HG03378 (cell line): Measurements from ENCODE around the gene FES.
"Not testable (repeated sequence)": the region's sequence is repeated elsewhere in the genome, so short reads cannot be mapped to it uniquely, and the experiment has no call there.

Experiments used
- ATAC-seq: cut with Tn5 transposase; IDR thresholded peaks from one replicate; pipeline ENCODE4 v1.9.1; 2021; ENCODE audit warnings: mild to moderate bottlenecking, moderate library complexity; ENCODE audit not compliant: unreplicated experiment

Gene FES

DNA sequence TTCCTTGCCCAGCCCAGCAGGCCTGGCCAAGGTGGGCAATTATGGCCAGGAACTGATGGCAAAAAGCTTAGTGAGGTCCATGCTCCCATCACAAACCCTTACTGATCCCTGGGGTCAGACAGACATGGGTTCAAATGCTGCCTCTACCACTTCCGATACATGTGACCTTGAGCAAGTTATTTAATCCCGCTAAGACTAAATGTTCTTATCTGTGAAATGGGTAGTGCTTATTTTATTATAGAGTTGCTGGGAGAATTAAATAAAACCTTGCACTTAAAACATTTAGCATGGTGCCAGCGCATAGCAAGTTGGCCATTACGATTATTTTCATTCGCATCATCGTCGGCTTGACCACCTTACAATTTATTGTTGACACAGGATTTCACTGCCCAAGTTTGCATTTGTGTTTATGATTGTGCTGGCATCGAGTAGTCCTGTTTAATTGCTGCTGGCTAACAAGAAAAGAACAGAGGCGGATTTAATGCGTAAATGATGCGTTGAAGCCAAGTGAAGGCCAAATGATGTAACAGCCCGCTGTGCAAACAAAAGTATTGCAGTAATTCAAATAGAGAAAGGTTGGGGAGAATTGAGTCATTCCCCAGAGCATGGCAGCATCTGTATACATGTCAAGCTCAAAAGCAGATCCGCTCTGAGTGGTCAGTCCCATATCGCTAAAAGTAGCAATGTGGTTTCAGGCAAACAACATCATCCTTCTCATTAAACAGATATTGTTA is 23.2 kb upstream of the FES start:
- no peak for ATAC-seq

DNA sequence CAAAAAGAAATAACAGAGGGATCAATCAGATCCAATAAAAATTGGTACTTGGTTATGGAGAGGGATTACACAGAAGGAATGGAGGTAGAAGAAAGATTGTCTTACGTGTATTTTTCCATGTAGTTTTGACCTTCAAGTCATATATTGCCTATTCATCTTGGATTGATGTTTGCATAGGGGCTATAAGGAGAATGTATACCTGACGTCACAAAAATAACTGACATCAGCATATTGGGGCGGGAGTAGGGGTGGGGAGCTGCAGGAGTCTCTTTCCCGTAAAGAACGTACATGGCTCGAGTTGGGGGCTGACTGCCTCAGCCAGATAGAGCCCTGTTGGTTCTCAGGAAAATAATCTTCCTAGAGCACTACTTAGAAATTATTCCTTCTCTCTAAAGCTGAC is 21.8 kb upstream of the FES start:
- ATAC-seq: no peak

DNA sequence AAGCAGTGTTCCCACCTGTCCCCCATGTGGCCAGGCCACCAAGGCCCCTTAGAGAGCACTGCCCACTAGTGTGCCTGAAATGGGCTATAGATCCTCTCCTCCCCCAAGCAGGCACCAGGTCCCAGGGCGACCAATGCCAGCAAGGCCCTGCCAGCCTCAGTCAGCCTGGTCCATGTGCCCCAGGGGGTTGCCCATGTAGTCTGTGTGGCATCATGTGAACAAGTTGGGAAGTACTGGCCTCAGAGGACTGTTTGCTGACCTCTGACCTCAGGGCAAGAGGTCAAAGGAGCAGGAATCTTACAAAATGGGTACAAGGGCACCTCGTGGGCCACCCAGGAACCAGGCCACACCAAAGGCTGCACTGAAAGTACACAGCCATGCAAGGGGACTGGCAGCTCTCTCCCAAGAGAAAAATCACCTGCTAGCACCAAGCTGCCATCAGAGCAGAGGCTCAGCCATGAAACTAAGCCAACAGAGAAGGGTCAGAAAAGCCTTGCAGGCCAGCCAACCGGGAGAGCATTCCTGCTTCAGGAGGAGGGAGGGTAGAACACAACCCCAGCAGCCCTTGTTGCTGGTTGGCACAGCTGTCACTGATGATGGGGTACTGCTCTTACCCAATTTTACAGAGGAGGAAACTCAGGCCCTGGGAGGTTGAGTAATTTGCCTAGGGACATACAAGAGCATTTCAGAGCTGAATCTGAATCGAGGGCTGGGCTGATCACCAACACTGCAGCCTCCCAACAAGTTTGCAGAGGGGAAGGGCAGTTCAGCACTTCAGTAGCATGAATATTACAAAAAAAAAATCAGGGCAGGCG is 21.1 kb upstream of the FES start:
- ATAC-seq: no peak

DNA sequence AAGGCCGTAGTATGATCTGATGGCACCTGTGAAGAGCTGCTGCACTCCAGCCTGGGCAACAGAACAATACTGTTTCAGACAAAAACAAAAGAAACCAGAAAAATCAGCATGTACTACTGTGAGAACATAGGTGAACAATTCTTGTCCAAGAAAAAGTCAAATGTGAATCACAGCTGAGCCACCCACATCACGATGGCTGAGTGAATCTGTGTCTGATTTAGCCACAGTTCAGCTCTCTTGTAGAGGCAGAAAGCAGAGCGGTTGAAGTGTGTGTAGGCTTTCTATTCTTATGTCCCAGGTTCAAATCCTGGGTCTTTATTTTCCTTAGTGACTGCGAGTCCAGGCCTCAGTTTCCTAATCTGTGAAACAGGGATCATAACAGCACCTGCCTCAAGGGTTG is 20.3 kb upstream of the FES start:
- no peak for ATAC-seq

DNA sequence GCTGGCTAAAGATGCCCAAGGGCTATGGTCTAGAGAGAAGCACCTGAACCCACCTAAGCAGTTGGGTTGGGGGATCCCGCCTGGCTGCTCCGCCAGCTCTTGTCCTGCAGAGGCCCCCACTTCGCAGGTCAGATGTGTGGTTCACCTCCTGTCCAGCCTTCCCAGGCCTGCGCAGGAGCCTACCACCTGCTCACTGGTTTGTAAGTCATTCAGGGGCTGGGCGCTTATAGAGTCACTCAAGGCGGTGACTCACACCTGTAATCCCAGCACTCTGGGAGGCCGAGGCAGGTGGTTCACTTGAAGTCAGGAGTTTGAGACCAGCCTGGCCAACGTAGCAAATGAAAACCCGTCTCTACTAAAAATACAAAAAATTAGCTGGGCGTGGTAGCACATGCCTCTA is 19.8 kb upstream of the FES start:
- no peak for ATAC-seq

DNA sequence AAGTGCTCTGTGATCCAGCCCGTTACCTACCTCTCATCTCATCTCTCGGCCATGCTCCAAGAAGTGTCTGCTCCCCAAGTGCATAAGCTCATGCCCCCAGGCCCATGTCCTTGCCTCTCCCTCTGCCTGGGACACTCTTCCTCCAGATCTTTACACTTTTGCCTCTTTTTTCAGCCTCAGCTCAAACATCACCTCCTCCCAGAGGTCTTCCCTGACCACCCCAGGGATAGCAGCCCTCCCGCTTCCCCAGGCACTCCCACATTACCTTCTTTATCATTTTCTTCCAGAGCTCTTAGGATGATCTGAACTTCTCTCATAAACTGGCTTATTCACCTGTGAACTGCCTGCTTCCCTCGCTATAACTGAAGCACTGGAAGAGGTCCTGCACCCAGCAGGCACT is 18.6 kb upstream of the FES start:
- no peak for ATAC-seq

DNA sequence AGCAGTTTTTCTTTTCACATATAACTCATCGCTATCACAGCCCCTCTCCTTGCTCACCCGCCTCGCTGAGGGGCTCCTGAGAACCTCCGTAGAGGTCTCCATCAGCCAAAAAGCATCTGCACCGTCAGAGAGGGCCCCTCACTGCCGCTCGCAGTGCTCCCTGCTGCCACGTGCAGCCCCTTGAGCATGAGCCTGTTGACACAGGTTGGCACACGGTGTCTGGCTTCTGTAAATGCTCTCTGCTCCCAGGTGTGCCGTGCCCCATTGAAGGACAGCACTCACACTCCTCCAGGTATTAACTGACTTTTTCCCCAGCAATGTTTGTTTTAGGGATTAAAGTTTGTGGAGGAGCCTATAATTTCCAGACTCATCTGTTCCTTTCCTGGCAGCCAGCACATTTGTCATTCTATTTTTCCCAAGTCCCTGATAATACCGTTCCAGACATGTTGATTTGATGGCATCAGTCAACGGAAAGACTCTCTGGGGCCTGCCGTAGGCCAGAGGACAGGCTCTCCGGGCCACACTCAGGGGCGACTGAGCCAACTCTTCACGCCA is 18.1 kb upstream of the FES start:
- ATAC-seq: no peak

DNA sequence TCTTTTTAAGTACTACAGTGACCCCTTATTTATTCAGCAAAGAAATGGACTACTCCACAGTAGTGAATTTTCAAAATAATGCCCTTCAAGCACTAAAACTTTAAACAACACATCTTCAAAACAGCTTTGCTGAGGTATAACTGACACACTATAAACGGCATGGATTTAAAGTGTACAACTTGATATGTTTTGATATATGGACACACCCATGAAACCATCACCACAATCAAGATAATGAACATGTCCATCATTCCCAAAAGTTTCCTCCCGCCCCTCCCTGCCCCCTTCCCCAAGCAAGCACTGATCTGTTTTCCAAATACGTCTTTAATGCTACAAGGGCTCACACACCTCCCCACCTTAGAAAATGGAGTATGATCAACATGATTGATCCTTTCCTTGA is 17.5 kb upstream of the FES start:
- no peak for ATAC-seq

DNA sequence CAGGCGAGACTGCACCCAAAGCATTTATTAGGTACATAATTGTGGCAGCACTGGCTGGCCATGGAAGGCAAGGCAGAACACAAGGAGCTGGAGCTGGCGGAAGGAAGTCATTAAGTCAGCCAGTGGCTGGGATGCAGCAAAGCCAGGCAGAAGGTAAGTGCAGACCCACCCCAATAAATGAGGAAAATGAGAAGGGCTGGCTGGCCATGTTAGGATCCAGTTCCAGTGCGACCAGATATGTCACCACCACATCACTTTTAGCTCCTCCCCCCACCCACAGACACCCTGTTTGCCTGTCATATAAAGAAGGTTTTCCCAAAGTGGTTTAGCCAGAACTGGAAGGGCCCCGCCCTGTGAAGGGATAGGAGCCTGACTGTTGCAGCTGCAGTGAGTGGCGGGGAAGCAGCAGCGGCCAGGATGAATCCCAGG is 16.0 kb upstream of the FES start, which contains the start of gene FURIN:
Gene FURIN, plus strand, starts transcription at position 328 of the 429 bp plus-strand sequence. CDS start 7,153 bp downstream, outside the sequence.
- ATAC-seq: no peak

DNA sequence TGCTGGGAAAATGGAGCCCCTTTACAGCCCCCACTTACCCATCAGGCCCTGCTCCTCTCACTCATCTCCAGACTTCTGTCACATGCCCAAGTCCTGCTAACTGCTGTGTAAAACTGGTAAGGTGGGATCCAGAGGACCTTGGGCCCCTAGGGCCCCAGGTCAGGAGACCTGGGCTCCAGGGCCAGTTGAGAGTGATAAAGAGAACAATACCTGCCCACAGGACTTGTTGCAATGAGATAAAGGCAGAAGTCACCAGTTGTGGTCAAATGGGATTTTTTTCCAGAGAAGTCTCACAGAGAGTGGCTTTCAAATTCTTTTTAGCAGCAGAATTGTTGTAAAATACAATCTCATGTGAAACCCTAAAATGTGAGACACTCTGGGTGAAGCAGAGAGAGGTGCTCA is 15.2 kb upstream of the FES start:
- no peak for ATAC-seq

DNA sequence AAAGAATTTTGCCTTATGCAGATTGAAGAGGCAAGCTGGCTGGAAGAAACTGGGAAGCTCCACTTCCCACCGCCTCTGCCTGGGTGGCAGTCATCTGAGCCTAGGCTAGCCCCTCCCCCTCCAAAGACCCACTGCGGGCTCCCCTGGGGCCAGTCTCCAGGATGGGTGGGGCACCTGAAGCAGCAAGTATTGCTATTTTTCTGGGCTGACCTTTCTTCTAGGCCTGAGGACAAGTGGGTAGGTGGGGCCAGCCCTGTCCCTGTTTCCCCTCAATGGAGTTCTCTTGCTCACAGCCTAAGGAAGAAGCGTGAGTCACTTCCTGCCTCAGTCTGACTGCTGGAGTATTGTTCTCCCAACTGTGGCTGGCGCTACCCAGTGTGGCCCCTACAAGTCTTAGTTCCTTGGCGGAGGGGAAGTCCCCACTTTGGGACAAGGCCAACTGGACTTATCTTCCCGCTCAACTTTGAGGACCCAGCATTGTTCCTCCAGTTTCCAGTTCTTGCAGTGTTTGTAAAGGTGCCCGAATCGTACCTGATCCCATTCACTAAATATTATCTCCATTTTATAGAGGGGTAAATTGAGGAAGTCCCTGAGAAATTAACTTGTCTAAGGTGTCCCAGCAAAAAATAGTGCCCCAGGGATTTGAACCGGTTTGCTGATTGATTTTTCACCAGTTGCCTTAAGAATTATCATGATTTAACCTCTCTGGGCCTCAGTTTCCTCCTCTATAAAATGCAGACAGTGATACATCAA is 14.5 kb upstream of the FES start:
- ATAC-seq: no peak

DNA sequence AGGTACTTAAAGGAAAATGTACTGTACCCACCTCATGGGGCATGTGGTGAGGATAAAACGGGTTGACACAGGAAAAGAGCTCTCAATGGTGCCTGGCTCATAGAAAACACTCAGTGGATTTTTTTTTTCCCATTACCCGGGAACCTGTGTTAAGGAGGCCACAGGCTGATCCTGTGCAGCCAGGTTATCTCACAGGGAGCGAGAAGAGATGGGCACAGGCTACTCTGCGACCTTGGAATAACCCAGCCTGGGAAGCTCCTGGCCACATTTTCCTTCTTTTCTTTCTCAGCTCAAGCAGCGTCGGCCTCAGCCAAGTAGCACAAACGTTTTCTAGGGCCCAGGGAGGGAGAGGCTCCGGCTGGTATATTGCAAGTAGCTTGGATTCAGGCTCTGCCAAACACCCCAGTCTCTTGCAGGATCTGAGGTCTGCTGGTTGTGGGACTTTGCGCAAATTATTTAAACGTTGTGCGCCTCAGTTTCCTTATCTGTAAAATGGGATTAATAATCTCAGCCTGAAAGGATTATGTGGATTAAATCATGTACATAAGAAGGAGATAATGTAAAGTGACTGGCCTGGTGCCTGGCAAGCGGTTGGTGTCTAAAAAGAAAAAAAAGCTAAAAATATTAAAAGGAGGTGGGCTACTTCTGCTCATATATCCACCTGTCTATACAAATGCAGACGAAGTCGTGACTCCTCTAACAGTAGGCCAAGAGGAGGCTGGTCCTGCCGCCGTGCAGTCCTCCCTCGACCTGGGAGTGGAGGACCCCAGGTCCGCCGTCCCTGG is 13.8 kb upstream of the FES start:
- ATAC-seq: no peak

DNA sequence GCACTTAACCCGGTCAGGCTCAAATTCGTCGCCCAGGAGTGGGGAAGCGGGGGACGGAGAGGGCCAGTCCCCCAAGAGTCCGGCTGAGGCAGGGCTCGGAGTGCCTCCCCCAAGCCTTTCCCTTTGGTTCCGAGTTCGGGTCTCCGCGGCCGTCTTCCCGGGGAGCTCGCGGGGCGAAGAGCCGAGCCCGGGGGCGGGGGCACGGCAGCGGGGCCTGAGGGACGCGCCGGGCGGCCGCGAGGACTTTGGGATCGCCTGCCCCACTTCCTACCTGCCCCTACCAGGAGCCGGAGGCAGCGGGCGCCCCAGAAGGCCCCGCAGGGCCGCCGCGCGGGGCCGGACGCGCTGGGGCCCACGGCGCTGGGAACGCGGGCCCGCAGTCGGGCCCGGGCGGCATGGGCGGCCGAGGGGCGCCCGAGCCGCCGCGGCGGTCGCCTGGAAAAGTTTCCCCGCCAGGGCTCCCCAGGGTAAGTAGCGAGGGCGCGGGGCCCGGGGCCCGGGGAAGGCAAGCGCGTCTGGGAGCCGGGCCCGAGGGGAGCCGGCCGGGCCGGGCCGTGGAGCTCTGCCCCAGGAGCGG is 13.1 kb upstream of the FES start:
- ATAC-seq: no peak

DNA sequence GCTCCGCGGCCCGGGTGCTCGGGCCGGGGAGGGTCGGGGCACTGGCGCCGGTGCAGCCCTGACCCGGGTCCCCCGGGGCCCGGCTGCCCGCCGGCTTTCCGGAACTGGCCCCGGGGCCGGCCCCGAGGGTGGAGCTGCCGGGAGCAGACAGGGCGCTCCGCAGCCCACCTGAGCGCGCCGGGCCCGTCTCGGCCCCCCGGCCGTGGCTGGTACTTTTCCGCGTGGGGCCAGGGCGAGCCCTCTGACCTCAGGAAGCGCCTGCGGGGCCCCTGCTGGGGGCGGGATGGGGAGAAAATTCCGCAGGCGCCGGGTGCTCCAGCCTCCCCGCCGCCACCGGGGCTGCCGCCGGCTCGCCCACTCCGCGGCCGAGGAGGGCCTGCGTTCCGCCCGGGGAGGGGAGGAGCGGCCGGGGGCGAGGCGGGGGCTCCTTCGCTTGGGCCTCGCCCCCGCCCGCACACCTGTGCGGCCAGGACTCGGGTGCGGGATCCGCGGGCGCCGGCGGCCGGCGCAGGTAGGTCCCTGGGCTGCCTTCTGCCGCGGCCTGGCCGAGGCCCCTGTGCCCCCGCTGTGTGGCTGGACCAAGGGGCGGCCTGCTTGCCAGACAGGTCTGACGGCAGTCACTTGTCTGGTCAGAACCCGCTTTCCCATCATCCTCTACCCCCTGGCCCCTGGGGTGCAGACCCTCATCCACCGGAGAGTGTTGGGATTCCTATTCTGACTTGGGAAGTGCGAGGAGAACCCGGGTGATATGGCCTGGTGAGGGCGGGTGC is 12.4 kb upstream of the FES start:
- no peak for ATAC-seq

DNA sequence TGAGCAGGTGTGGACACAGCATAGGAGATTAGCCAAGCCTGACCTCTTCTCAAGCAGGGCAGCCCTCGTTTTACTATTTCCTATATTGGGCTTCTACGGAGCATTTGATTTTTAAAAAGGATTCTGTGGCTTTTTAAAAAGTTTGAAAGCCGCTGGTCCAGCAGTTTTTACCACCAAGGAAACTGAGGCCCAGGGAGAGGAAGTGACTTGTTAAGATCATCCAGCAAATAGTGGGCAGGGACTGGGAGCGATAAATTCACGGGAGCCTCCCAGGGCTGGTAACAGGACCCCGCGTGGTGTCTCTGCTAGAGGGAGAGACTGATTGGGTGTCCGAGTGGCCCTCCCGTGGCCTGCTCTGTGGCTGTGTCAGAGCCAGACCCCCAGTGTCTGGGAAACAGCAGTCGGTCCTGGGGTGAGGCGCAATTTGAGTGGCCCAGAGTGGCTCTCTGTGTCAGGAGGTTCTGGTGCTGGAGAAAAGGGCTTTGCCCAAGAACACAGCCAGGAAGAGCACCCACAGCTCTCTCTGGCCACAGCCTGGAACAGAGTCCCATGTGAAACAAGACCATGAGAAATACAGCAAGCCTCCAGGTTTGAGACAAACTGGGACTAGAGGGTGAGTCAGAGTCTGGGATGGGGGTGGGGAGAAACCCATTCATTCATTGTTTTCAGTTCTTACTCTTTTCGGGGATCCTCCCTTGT is 11.7 kb upstream of the FES start:
- ATAC-seq: no peak

DNA sequence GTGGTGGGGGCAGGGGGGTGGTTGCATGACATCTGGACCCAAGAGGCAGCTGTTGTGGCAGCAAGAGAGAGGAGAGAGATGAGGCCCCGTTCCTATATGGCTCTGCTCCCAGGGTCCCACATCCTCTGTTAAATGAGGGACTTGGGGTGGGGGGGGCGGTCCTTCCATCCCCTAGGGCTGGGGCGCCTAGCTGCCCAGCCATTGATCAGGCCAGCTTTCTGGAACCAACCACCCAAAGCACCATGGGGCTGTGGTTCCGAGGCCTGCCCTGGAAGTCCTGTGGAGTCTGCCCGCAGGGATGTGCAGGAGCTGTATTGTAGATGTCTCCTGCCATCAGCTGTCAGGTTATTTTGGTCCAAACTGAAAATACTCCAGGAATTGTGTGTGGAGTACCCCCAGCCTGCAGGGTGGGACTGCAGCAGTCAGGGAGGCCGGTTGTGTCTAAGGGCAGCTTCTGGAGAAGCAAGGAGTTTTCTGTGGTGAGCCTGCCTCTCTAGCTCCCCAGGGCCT is 10.8 kb upstream of the FES start:
- ATAC-seq: no peak

DNA sequence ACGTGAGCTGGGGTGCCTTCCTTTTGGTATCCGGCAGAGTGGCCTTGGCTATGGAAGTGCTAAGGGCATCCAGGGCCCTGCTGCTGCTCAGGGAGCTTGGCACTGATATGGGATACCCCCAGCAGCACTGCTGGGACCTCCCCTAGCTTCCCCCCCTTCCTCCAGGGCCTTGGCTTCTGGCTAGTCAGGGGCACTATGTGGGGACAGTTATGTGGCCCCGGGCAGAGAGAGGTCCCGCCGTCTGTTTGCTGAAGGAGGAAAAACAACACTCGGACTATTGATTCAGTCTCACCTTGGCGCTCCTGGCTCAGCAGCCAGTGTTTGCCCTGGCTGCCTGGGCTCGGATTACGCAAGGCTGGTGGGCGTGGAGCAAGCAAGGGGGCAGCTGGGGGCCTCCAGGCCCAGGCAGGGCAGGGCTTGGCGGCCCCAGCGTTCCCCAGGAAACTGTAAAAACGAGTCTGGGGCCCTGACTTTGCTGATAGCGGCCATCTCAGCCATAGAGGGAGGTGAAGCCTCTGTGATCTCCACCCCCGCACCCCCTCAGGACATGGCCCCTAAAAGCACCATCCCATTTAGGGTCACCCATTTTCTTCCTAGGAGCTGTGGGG is 10.2 kb upstream of the FES start:
- no peak for ATAC-seq

DNA sequence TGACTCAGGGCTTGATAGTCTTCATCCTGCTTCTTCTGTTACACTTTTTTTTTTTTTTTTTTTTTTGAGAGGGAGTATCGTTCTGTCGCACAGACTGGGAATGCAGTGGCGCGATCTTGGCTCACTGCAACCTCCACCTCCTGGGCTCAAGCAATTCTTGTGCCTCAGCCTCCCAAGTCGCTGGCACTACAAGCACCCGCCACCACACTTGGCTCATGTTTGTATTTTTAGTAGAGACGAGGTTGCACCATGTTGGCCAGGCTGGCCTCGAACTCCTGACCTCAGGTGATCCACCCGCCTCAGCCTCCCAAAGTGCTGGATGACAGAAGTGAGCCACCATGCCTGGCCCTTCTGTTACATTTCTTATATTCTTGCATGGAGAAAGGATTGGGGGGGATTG is 9.3 kb upstream of the FES start:
- ATAC-seq: not testable (repeated sequence)
